NT2/D1 (cell line): ENCODE measurements around the gene GSTM2.

Source experiments
- DNase-seq: peaks from one replicate; pipeline ENCODE4 v3.0.0-alpha.2; 2011; ENCODE audit warnings: low read depth, low spot score
- H3K27me3 ChIP-seq: 2 replicates; pipeline ENCODE4 v1.6.0; 2011; ENCODE audit warnings: mild to moderate bottlenecking; ENCODE audit not compliant: insufficient read length, insufficient read depth
- H3K36me3 ChIP-seq: 2 replicates; pipeline ENCODE4 v1.6.1; 2011; ENCODE audit warnings: mild to moderate bottlenecking, low read length, mixed read lengths; ENCODE audit not compliant: insufficient read depth, insufficient read length
- H3K4me1 ChIP-seq: 2 replicates; pipeline ENCODE4 v1.5.1; 2011; ENCODE audit not compliant: insufficient read depth, insufficient read length
- H3K4me3 ChIP-seq: 2 replicates; pipeline ENCODE4 v1.5.1; 2011; ENCODE audit warnings: low read depth; ENCODE audit not compliant: insufficient read length
- H3K9ac ChIP-seq: 2 replicates; pipeline ENCODE4 v1.6.0; 2011; ENCODE audit warnings: low read depth; ENCODE audit not compliant: insufficient read length
- H3K9me3 ChIP-seq: 2 replicates; pipeline ENCODE4 v1.5.1; 2011; ENCODE audit warnings: mild to moderate bottlenecking, low read length; ENCODE audit not compliant: insufficient read depth
- SUZ12 ChIP-seq: IDR thresholded peaks from 2 replicates; pipeline ENCODE4 v1.6.1; 2011; ENCODE audit not compliant: insufficient read length, insufficient read depth; ENCODE audit errors: extremely low read depth
- YY1 ChIP-seq: IDR thresholded peaks from 2 replicates; pipeline ENCODE4 v1.6.1; 2011; ENCODE audit not compliant: insufficient read length, insufficient read depth
- ZNF274 ChIP-seq: IDR thresholded peaks from 2 replicates; pipeline ENCODE4 v1.6.1; 2011; ENCODE audit warnings: mild to moderate bottlenecking, low read depth, low read length

GSTM2 gene

DNA sequence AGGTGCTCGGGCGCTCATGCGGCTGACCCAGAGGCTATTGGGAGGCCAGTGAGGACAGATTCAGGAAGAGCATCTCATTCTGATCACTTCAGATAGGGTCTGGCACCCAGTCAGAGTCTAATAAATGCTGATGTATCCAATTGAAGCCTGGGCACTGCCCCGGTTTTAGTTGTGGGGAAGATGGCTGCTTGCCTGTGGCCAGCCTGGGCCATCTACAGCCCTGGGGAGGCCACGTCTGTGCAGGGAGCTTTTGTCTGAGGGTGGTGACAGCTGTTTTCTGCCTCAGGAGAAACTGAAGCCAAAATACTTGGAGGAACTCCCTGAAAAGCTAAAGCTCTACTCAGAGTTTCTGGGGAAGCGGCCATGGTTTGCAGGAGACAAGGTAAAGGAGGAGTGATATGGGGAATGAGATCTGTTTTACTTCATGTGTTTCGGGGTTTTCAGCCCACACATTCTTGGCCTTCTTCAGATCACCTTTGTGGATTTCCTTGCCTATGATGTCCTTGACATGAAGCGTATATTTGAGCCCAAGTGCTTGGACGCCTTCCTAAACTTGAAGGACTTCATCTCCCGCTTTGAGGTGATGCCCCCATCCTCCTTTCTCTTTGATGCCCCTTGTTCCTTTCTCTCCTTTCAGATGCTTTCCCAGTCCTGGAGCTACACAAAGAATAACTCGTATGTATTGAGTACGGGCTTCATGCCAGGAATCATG lies 47.0 kb downstream of the GSTM2 start:
- H3K4me1 ChIP-seq, result no peaks in the 10 kb centered on the region
- H3K9ac ChIP-seq, result no peak overlapping the region
- 0 out of 2 replicates have a peak, but pooled peaks cover 3% of the 10 kb centered on the region for H3K9me3 ChIP-seq
- H3K36me3 ChIP-seq, result no peaks in the 10 kb centered on the region
- no peak overlapping the region for H3K4me3 ChIP-seq
- DNase-seq, result no peak
- no peak for TF ChIP-seq SUZ12
- no peak for TF ChIP-seq ZNF274
- TF ChIP-seq YY1, result no peak
- H3K27me3 ChIP-seq, result no peaks in the 10 kb centered on the region

- no peak overlapping the region for H3K9ac ChIP-seq
These were observed 48.3 kb downstream of the GSTM2 start for GRCh38 chr1:109716121-109716520.

GRCh38 chr1:109716570-109717090 lies 48.8 kb downstream of the GSTM2 start:
- Histone ChIP-seq H3K4me3 (no peak overlapping the region), H3K27me3 (no peaks in the 10 kb centered on the region), H3K9me3 (no peaks in the 10 kb centered on the region), H3K9ac (no peak overlapping the region), H3K36me3 (no peaks in the 10 kb centered on the region), H3K4me1 (no peaks in the 10 kb centered on the region)
- no peak for DNase-seq
- TF ChIP-seq ZNF274, result no peak
- no peak for TF ChIP-seq YY1
- no peak for TF ChIP-seq SUZ12

More at GRCh38 chr1:109716121-109716520, 48.3 kb downstream of the GSTM2 start:
- Histone ChIP-seq H3K4me3 (no peak overlapping the region), H3K27me3 (no peaks in the 10 kb centered on the region), H3K36me3 (no peaks in the 10 kb centered on the region), H3K4me1 (no peaks in the 10 kb centered on the region), H3K9me3 (no peaks in the 10 kb centered on the region)
- DNase-seq, result no peak
- TF ChIP-seq SUZ12 (no peak), YY1 (no peak), ZNF274 (no peak)

GRCh38 chr1:109717729-109718128 lies 49.9 kb downstream of the GSTM2 start:
- TF ChIP-seq YY1 (no peak), ZNF274 (no peak), SUZ12 (no peak)
- no peaks in the 10 kb centered on the region for H3K36me3 ChIP-seq
- H3K4me3 ChIP-seq, result no peak overlapping the region
- H3K4me1 ChIP-seq, result no peaks in the 10 kb centered on the region
- no peaks in the 10 kb centered on the region for H3K9me3 ChIP-seq
- no peak overlapping the region for H3K9ac ChIP-seq
- DNase-seq, result no peak
- H3K27me3 ChIP-seq, result no peaks in the 10 kb centered on the region

DNA sequence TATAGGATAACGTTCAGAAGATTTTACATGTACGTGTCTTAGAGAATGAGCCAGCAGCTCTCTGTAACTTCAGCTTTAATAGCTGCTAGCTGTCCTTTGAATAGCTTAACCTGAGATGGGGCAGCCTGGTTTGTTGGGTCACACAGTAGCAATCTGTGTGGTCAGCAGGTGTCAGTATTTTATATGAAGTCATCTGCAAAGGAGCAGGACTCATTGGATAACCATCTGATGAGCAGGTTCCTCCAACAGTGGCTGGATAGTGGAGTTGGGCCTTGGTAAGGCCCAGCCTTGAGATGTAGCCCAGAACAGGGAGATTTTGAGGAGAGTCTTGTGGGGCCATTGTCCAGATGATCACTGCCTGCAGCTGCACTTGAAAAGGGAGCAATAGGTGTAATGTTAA lies 50.6 kb downstream of the GSTM2 start:
- H3K9me3 ChIP-seq, result no peaks in the 10 kb centered on the region
- H3K27me3 ChIP-seq, result no peaks in the 10 kb centered on the region
- H3K4me3 ChIP-seq, result no peak overlapping the region
- no peak overlapping the region for H3K9ac ChIP-seq
- no peak for DNase-seq
- TF ChIP-seq YY1 (no peak), ZNF274 (no peak), SUZ12 (no peak)
- H3K4me1 ChIP-seq, result no peaks in the 10 kb centered on the region
- no peaks in the 10 kb centered on the region for H3K36me3 ChIP-seq

DNA sequence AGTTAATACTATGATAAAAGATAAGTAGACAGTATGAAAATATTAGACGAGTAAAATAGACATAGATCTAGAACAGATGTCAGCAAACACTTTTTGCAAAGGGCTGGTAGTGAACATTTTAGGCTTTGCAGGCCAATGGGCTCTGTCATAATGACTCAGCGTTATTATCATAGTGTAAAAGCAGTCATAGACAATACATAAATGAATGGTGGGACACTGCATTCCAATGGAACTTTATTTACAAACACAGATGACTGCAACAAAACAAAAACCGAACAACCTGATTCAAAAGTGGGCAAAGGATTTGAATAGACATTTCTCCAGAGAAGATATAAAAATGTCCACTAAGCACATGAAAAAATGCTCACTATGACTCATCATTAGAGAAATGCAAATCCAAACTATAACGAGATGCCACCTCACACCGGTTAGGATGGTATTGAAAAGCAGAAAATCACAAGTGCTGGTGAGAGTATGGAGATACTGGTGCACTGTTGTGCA lies 51.5 kb downstream of the GSTM2 start:
- no peak for DNase-seq
- H3K9me3 ChIP-seq, result no peaks in the 10 kb centered on the region
- no peaks in the 10 kb centered on the region for H3K27me3 ChIP-seq

DNA sequence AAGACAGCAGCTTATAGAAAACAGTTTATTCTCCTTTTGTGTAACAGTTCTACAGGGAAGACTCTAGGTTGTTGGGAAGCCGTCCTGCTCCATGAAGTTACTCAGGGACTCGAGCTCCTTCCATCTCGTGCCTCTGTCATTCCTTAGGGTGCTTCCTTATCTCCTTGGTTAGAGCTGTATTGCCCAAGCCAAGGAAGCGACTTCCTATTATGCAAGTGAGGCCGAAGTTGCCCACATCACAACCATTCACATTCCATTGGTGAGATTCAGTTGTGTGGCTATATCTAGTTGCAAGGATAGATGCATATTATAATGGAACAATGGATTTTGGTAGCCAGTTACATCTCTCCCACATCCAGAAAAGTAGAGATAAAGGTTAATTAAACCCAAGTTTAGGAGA lies 53.2 kb downstream of the GSTM2 start:
- Histone ChIP-seq H3K36me3 (no peaks in the 10 kb centered on the region), H3K9me3 (peaks cover 9% of the 10 kb centered on the region; the same call in 1 of the 2 replicates), H3K4me3 (no peak overlapping the region), H3K27me3 (no peaks in the 10 kb centered on the region), H3K4me1 (no peaks in the 10 kb centered on the region), H3K9ac (no peak overlapping the region)
- TF ChIP-seq ZNF274, result no peak
- no peak for TF ChIP-seq YY1
- TF ChIP-seq SUZ12, result no peak
- DNase-seq, result no peak

More for the DNA sequence above, 51.5 kb downstream of the GSTM2 start:
- no peaks in the 10 kb centered on the region for H3K36me3 ChIP-seq
- no peaks in the 10 kb centered on the region for H3K4me1 ChIP-seq
- no peak overlapping the region for H3K9ac ChIP-seq
- TF ChIP-seq SUZ12, result no peak
- no peak for TF ChIP-seq ZNF274
- TF ChIP-seq YY1, result no peak
- H3K4me3 ChIP-seq, result no peak overlapping the region

GRCh38 chr1:109721971-109722370 lies 54.1 kb downstream of the GSTM2 start:
- DNase-seq, result no peak
- H3K27me3 ChIP-seq, result no peaks in the 10 kb centered on the region
- peaks cover 18% of the 10 kb centered on the region for H3K9me3 ChIP-seq
- no peak overlapping the region for H3K4me3 ChIP-seq
- H3K4me1 ChIP-seq, result no peaks in the 10 kb centered on the region
- H3K36me3 ChIP-seq, result no peaks in the 10 kb centered on the region
- H3K9ac ChIP-seq, result no peak overlapping the region
- TF ChIP-seq YY1 (no peak), ZNF274 (no peak), SUZ12 (no peak)
